Endothelial cell of umbilical vein (primary cell): Measurements from ENCODE around the gene PPA2. TPM values are rescaled to one million over a fixed set of nuclear protein-coding genes. Genes with fewer than 3 reads are reported as not detected.

Source experiments
- BruUV-seq: library from RNA; stranded (reverse); fragments of 400-500 nt; replicated peaks from 2 replicates; lab custom pipeline; 2021; lab: Mats Ljungman, UMichigan
- CTCF ChIA-PET: fragments of 300-600, 350-600 bp; sonication (Branson Sonifier 250); formaldehyde crosslinking; loops from one replicate; lab custom pipeline; 2021; ENCODE audit warnings: antibody characterized with exemption, inconsistent platforms; lab: Charles Lee
- POLR2A ChIA-PET: fragments of 300-600, 350-600 bp; sonication (Branson Sonifier 250); formaldehyde crosslinking; loops from one replicate; lab custom pipeline; 2021; ENCODE audit warnings: antibody characterized with exemption, inconsistent platforms; lab: Charles Lee
- DNase-seq: peaks from one replicate; pipeline ENCODE4 v3.0.0-alpha.2; 2011; ENCODE audit warnings: low read depth, low spot score
- FAIRE-seq: peaks from 2 replicates; lab custom pipeline; 2011; peaks lifted over from hg19 to GRCh38; lab: Jason Lieb, UNC
- H2AFZ ChIP-seq: 2 replicates; pipeline ENCODE4 v1.6.0; 2012; ENCODE audit warnings: low read depth, low read length, control low read depth, inconsistent platforms
- H3K27ac ChIP-seq: 2 replicates; pipeline ENCODE4 v1.5.1; 2011; ENCODE audit warnings: low read depth, mild to moderate bottlenecking, control low read depth, low read length, moderate library complexity; ENCODE audit not compliant: insufficient read depth
- H3K27me3 ChIP-seq, 2 experiments: 2 replicates each; pipeline versions ENCODE4 v1.6.0 to v1.6.1; 2011; ENCODE audit warnings: low read length in 2 of 2, mixed read lengths in 1 of 2; ENCODE audit not compliant: control insufficient read depth in 2 of 2, insufficient read depth in 2 of 2
- H3K36me3 ChIP-seq, 2 experiments: 2 replicates in 1 of 2; 3 replicates in 1 of 2; pipeline ENCODE4 v1.5.1; 2011; ENCODE audit warnings: low read length in 2 of 2, mild to moderate bottlenecking in 1 of 2, moderate library complexity in 1 of 2; ENCODE audit not compliant: control insufficient read depth in 2 of 2, insufficient read depth in 2 of 2; ENCODE audit errors: extremely low read depth in 1 of 2
- H3K4me1 ChIP-seq: 3 replicates; pipeline ENCODE4 v1.5.1; 2011; ENCODE audit warnings: mild to moderate bottlenecking, low read length; ENCODE audit not compliant: control insufficient read depth, insufficient read depth; ENCODE audit errors: extremely low read depth
- H3K4me2 ChIP-seq: 2 replicates; pipeline ENCODE4 v1.6.1; 2011; ENCODE audit warnings: low read length, control low read depth, mixed read lengths; ENCODE audit not compliant: insufficient read depth
- H3K4me3 ChIP-seq, 3 experiments: fragments of 200-600 bp in 1 of 3; sonication (generic), shearing (Covaris generic) in 1 of 3; replicated peaks in 1 of 3; 2 replicates each; pipeline ENCODE4 v1.5.1; 2011 to 2016; ENCODE audit warnings: control low read depth in 3 of 3, low read length in 3 of 3, mild to moderate bottlenecking in 2 of 3, inconsistent platforms in 1 of 3, low read depth in 1 of 3, moderate library complexity in 1 of 3; ENCODE audit not compliant: insufficient read depth in 1 of 3
- H3K79me2 ChIP-seq: 2 replicates; pipeline ENCODE4 v1.6.0; 2012; ENCODE audit warnings: low read length, inconsistent platforms; ENCODE audit not compliant: control insufficient read depth, insufficient read depth
- H3K9ac ChIP-seq: replicated peaks from 2 replicates; pipeline ENCODE3; 2011; ENCODE audit warnings: low read length, control low read depth; ENCODE audit not compliant: insufficient read depth; ENCODE audit errors: extremely low read depth
- H3K9me1 ChIP-seq: replicated peaks from 3 replicates; pipeline ENCODE4 v1.6.0; 2011; ENCODE audit warnings: mild to moderate bottlenecking, low read length; ENCODE audit not compliant: control insufficient read depth, insufficient read depth; ENCODE audit errors: extremely low read depth
- H3K9me3 ChIP-seq: replicated peaks from 2 replicates; pipeline ENCODE4 v1.5.1; 2012; ENCODE audit warnings: low read length, inconsistent platforms; ENCODE audit not compliant: control insufficient read depth, insufficient read depth
- H4K20me1 ChIP-seq: replicated peaks from 2 replicates; pipeline ENCODE3; 2011; ENCODE audit warnings: mild to moderate bottlenecking, low read length; ENCODE audit not compliant: control insufficient read depth, insufficient read depth; ENCODE audit errors: extremely low read depth
- CTCF ChIP-seq, 2 donors: IDR thresholded peaks; 1 replicate in 1 of 2; 2 replicates in 1 of 2; pipeline ENCODE4 v1.5.1; 2011; ENCODE audit warnings: low read length in 2 of 2, mild to moderate bottlenecking in 2 of 2, moderate library complexity in 2 of 2, control low read depth in 1 of 2, inconsistent platforms in 1 of 2, low read depth in 1 of 2; ENCODE audit not compliant: insufficient read depth in 1 of 2; ENCODE audit errors: extremely low read depth in 1 of 2
- EZH2 ChIP-seq: IDR thresholded peaks from 2 replicates; pipeline ENCODE4 v1.6.1; 2012; ENCODE audit warnings: borderline replicate concordance, low read depth, mild to moderate bottlenecking, moderate library complexity, low read length, inconsistent platforms; ENCODE audit not compliant: severe bottlenecking
- FOS ChIP-seq: IDR thresholded peaks from 2 replicates; pipeline ENCODE4 v1.6.1; 2011; ENCODE audit warnings: mild to moderate bottlenecking, low read length, moderate library complexity, borderline replicate concordance; ENCODE audit not compliant: insufficient read depth
- GATA2 ChIP-seq: IDR thresholded peaks from 2 replicates; pipeline ENCODE4 v1.7.0; 2011; ENCODE audit warnings: low read depth, mild to moderate bottlenecking, moderate library complexity, mixed read lengths, low read length; ENCODE audit not compliant: insufficient read length, insufficient read depth
- POLR2AphosphoS5 ChIP-seq: IDR thresholded peaks from 2 replicates; pipeline ENCODE4 v1.6.1; 2012; ENCODE audit warnings: low read depth, mild to moderate bottlenecking, control low read depth, low read length, moderate library complexity; ENCODE audit not compliant: insufficient read depth
- dilution Hi-C: fragments of 300-500 bp; cut with MboI; formaldehyde crosslinking; loops from one replicate; pipeline ENCODE4 v1.15.0; 2019; ENCODE audit warnings: low sequenced_read_pairs; ENCODE audit not compliant: extremely low pct_ligation_motif_present
- intact Hi-C: fragments of 100-400 bp; cut with micrococcal nuclease; formaldehyde crosslinking; loops from one replicate; pipeline ENCODE4 v1.10.0; 2022
- polyA plus RNA-seq, 4 experiments: library from polyadenylated mRNA; depleted of rRNA in 3 of 4; stranded (reverse) in 3 of 4; unstranded in 1 of 4; fragments of >200 nt; gene quantifications; 2 replicates each; pipeline versions ENCODE4 v1.2.1 to v1.2.3, GENCODE V29; 2011 to 2012; ENCODE audit warnings: missing spikeins in 1 of 4
- total RNA-seq: library from RNA; stranded (reverse); gene quantifications from 2 replicates; pipeline ENCODE4 v1.2.3, GENCODE V29; 2021
- TF ChIP-seq, protein P1 (sequence below): IDR thresholded peaks from 2 replicates; pipeline ENCODE4 v1.6.1; 2011; ENCODE audit not compliant: insufficient read depth, insufficient read length

PPA2 gene
- total and polyA plus RNA-seq, 2 donors (not counting 3 experiments of a cell fraction or from before 2014, with no cell fraction given): 30.4 to 58.7 TPM

DNA sequence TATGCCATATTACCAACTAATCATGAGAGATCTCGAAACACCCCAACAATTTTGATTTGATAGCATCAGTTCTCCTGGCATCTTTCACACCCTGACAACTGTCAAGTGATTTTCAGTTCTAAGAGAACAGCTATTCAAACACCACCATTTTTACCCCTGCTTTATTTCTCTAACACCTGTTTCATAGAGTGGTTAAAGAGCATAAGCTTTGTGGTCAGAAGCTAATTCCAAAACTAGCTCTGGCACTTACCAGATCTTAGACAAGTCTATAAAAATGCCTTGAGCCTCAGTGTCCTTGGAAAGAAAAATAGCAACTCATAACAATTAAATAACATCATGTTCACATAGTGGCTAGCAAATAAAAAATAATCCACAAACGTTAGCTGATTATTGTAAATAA lies 17.9 kb downstream of the PPA2 start:
- Histone ChIP-seq H3K36me3 (no peaks in the 10 kb centered on the region), H3K9ac (no peak overlapping the region), H3K27me3 (no peaks in the 10 kb centered on the region), H3K4me2 (no peak overlapping the region), H3K27ac (no peak overlapping the region), H3K9me1 (no peaks in the 10 kb centered on the region), H3K4me1 (no peaks in the 10 kb centered on the region), H3K4me3 (no peak overlapping the region), H3K79me2 (no peaks in the 10 kb centered on the region), H3K9me3 (no peaks in the 10 kb centered on the region), H2AFZ (no peak overlapping the region), H4K20me1 (peaks cover 2% of the 10 kb centered on the region)
- intact Hi-C loops (no loop called here), dilution Hi-C loops (no loop called here)
- no peak for TF ChIP-seq FOS
- TF ChIP-seq EZH2: no peak
- no peak for TF ChIP-seq POLR2AphosphoS5
- TF ChIP-seq CTCF (IDR thresholded peaks at IDR 0.05; ENCODE audit: extremely low read depth in 1 of 2, insufficient read depth in 1 of 2, low read depth in 1 of 2, low read length in 2 of 2): no peak
- no peak for TF ChIP-seq GATA2
- TF ChIP-seq, protein P1, sequence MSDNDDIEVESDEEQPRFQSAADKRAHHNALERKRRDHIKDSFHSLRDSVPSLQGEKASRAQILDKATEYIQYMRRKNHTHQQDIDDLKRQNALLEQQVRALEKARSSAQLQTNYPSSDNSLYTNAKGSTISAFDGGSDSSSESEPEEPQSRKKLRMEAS: no peak
- BruUV-seq: no TSS peak
- CTCF ChIA-PET: interaction anchor here (1.7 kb wide), 1 partner anchor 18 kb away, joined by 4 read pairs; the partner anchor contains the start of gene PPA2
- POLR2A ChIA-PET: no interaction called here
- FAIRE-seq (no peak), DNase-seq (no peak)
